ENCODE results near the gene ADCY7.

DNA sequence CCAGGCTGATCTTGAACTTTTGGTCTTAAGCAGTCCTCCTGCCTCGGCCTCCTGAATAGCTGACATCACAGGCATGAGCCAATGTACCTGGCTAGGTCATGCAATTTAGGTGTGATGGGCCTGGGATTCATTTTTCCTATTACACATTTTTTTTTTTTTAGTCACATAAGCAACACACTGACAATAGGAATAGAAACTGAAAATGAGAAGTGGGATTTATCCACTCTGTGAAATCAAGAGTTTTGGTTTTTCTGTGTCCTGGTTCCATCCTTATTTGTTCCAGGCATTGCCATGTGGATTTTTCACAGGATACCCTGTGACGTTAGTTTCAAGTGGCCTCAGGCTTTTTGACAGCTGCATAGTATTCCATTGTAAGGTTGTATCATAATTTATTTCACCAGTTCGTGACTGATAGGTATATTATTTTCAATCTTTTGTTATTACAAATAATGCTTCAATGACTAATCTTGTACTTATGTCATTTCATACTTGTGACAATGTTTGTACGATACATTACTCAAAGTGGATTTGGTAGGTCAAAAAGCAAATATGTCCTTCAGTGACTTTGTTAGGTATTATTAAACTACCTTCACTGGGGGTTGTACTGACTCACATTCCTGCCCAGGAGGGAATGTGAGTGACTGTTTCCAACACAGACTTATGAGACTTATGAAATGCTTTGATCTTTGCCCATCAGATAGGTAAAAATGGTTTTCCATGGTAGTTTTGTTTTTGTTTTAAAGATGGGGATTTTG is 10.6 kb downstream of the ADCY7 start:
- no peak for TF ChIP-seq EZH2phosphoT487 (IDR thresholded peaks at IDR 0.05; ENCODE audit: low read length)
- no peak for TF ChIP-seq CTCF (IDR thresholded peaks at IDR 0.05; ENCODE audit: low read length)

Measured in MM.1S (cell line).